NCI-H1105 treated with DMSO at 0.1 percent for 48 hours (cell line): ENCODE results near the gene CACNA1C.
A peak's percentile ranks its signal among the peaks of the same experiment; 100 is the strongest.
"Not testable (repeated sequence)": the region's sequence is repeated elsewhere in the genome, so short reads cannot be mapped to it uniquely, and the experiment has no call there.

Experiments used
- DNase-seq: peaks from one replicate; lab custom pipeline; 2025; lab: John Stamatoyannopoulos, UW

CACNA1C gene

GRCh38 chr12:2234091-2234490 is 181.3 kb downstream of the CACNA1C start:
- no peak for DNase-seq

- DNase-seq, result no peak
These were observed 182.0 kb downstream of the CACNA1C start for GRCh38 chr12:2234646-2235350.

GRCh38 chr12:2236506-2237294 is 183.9 kb downstream of the CACNA1C start:
- DNase-seq, result no peak

GRCh38 chr12:2238111-2238510 is 185.3 kb downstream of the CACNA1C start:
- DNase-seq, result no peak

- DNase-seq, result no peak
These were observed 186.6 kb downstream of the CACNA1C start for GRCh38 chr12:2239381-2239871.

- DNase-seq, result no peak
These were observed 187.6 kb downstream of the CACNA1C start for GRCh38 chr12:2240390-2240789.

- no peak for DNase-seq
These were observed 188.2 kb downstream of the CACNA1C start for GRCh38 chr12:2240984-2241383.

- no peak for DNase-seq
These were observed 189.4 kb downstream of the CACNA1C start for GRCh38 chr12:2242216-2242615.

- DNase-seq, result no peak
These were observed 190.0 kb downstream of the CACNA1C start for GRCh38 chr12:2242816-2243215.

GRCh38 chr12:2243275-2243674 is 190.5 kb downstream of the CACNA1C start:
- no peak for DNase-seq

- no peak for DNase-seq
These were observed 191.4 kb downstream of the CACNA1C start for GRCh38 chr12:2244013-2244861.

GRCh38 chr12:2246358-2246757 is 193.6 kb downstream of the CACNA1C start:
- no peak for DNase-seq

- no peak for DNase-seq
These were observed 194.3 kb downstream of the CACNA1C start for GRCh38 chr12:2247120-2247519.

GRCh38 chr12:2247596-2247995 is 194.8 kb downstream of the CACNA1C start:
- no peak for DNase-seq

GRCh38 chr12:2248087-2248900 is 195.5 kb downstream of the CACNA1C start:
- no peak for DNase-seq

GRCh38 chr12:2248901-2249381 is 196.2 kb downstream of the CACNA1C start:
- DNase-seq, result peak; percentile 87

GRCh38 chr12:2250797-2251196 is 198.0 kb downstream of the CACNA1C start:
- no peak for DNase-seq

- peak; percentile 50 for DNase-seq
These were observed 198.9 kb downstream of the CACNA1C start for GRCh38 chr12:2251526-2252209.

GRCh38 chr12:2255311-2255710 is 202.5 kb downstream of the CACNA1C start:
- DNase-seq, result no peak

- not testable (repeated sequence) for DNase-seq
These were observed 202.9 kb downstream of the CACNA1C start for GRCh38 chr12:2255731-2256130.

- DNase-seq, result no peak
These were observed 203.7 kb downstream of the CACNA1C start for GRCh38 chr12:2256453-2256852.
